GM18951 (cell line): ENCODE data around the gene RCOR1.

ENCODE experiments used
- POLR2A ChIP-seq: IDR thresholded peaks from 4 replicates; pipeline ENCODE4 v1.6.1; 2011; ENCODE audit warnings: mild to moderate bottlenecking; ENCODE audit not compliant: insufficient read length, insufficient read depth; ENCODE audit errors: extremely low read depth
- in situ Hi-C: fragments of 300-500 bp; cut with MboI; formaldehyde crosslinking; loops from one replicate; pipeline ENCODE4 v1.12.0; 2022; ENCODE audit warnings: low sequenced_read_pairs, mixed read lengths, inconsistent platforms; ENCODE audit not compliant: unreplicated experiment

The RCOR1 gene

DNA sequence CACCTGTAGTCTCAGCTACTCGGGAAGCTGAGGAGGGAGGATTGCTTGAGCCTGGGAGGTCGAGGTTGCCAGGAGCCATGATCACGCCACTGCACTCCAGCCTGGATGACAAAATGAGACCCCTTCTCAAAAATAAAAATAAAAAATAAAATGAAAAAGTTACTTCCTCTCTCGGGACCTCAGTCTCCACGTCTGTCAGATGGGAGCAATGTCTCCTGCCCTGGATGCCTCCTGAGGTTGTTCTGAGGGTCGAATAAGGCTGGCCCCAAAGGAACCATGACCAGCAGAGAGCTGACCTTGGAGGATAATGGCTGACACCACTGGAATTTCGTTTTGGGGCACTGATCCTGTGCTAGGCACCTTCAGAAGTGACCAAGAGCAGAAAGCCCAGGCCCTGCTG, 13.6 kb upstream of the RCOR1 start:
- in situ Hi-C loops: no loop called here
- no peak for TF ChIP-seq POLR2A

DNA sequence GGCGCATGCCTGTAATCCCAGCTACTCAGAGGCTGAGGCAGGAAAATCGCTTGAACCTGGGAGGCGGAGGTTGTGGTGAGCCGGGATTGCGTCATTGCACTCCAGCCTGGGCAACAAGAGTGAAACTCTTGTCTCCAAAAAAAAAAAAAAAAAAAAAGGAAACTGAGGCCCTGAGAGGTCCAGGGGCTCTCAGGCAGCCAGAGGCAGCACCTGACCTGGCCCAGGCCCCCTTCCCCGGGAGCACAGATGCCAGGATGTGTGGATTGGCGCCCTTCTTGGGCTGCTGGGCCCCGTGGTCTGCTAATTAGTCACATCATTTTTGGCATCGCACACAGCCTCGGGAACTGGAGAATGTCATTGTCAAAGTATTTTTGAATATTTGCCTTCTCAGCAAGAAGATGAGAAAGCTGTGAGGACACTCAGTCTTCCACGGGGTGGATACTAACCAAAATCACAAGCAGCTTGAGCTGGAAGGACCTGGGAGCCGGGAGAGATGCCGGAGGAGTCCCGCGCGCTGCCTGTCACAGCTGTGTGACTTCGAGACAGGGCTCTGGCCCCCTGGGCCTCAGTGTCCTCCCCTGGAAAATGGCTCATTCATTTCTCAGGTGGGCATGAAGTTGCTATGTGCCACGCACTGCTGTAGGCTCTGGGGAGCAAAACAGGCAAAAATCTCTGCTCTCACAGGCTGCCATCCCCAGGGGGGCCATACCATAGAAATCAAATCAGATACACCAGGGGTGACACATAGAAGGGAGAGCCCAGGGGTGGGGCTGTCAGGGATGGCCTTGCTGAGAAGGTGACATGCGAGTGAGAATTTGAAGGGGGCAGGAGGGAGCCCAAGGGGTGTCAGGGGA, 12.5 kb upstream of the RCOR1 start:
- no peak for TF ChIP-seq POLR2A
- in situ Hi-C loops: no loop called here

- in situ Hi-C loops: no loop called here
- no peak for TF ChIP-seq POLR2A
These were observed 11.8 kb upstream of the RCOR1 start for GRCh38 chr14:102580550-102581110.

GRCh38 chr14:102581193-102581592, 11.3 kb upstream of the RCOR1 start:
- in situ Hi-C loops: no loop called here
- TF ChIP-seq POLR2A: no peak

- in situ Hi-C loops: no loop called here
- TF ChIP-seq POLR2A: no peak
These were observed 8.7 kb upstream of the RCOR1 start for GRCh38 chr14:102583726-102584125.

GRCh38 chr14:102584871-102585869, 7.3 kb upstream of the RCOR1 start:
- in situ Hi-C loops: no loop called here
- no peak for TF ChIP-seq POLR2A

DNA sequence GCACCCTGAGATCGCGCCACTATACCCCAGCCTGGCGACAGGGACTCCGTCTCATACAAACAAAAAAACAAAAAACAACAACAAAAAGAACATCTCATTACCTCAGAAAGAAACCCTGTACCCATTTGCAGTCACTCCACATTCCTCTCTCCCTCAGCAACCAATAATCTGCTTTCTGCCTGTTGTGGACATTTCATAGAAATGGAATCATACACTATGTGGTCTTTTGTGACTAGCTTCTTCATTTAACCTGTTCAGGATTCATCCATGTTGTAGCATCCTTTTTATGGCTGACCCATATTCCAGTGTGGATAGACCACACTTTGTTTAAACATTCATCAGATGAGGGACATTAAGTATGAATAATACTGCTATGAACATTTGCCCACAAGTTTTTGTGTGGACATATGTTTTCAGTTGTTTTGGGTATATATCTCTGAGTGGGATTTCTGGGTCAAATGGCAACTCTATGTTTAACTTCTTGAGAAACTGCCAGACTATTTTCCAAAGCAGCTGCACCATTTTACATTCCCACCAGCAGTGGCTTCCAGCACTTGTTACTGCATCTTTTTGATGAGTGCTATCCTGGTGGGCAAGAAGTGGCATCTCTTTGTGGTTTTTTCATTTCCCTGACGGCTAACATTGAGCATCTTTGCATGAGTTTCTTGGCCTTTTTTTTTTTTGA, 5.9 kb upstream of the RCOR1 start:
- in situ Hi-C loops: no loop called here
- TF ChIP-seq POLR2A: no peak

GRCh38 chr14:102588821-102589220, 3.6 kb upstream of the RCOR1 start:
- TF ChIP-seq POLR2A: no peak
- in situ Hi-C loops: no loop called here

- in situ Hi-C loops: no loop called here
- no peak for TF ChIP-seq POLR2A
These were observed 2.6 kb upstream of the RCOR1 start for GRCh38 chr14:102589761-102590290.

- no peak for TF ChIP-seq POLR2A
These were observed 1.8 kb upstream of the RCOR1 start for GRCh38 chr14:102590667-102591099.

GRCh38 chr14:102591372-102591943, 991 bp upstream of the RCOR1 start:
- no peak for TF ChIP-seq POLR2A
- in situ Hi-C loops: no loop called here

More at GRCh38 chr14:102590667-102591099, 1.8 kb upstream of the RCOR1 start:
- in situ Hi-C loops: no loop called here

DNA sequence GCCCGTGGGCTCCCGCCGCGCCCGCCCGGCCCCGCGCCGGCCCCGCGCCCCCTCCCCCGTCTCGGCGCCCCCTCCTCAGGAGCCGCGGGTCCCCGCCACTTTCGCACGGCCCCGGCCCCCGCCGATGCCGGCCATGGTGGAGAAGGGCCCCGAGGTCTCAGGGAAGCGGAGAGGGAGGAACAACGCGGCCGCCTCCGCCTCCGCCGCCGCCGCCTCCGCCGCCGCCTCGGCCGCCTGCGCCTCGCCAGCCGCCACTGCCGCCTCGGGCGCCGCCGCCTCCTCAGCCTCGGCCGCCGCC, 263 bp downstream of the RCOR1 start:
- TF ChIP-seq POLR2A: no peak
- in situ Hi-C loops: no loop called here
